Retinal pigment epithelial cell (primary cell): ENCODE measurements around the gene CRX.
"Not testable (repeated sequence)": the region's sequence is repeated elsewhere in the genome, so short reads cannot be mapped to it uniquely, and the experiment has no call there.

ENCODE experiments used
- DNase-seq: peaks from one replicate; pipeline ENCODE4 v3.0.0-alpha.2; 2010; ENCODE audit warnings: low read depth
- H3K4me3 ChIP-seq: 2 replicates; pipeline ENCODE4 v1.5.1; 2011; ENCODE audit warnings: mild to moderate bottlenecking, low read length, control low read depth, moderate library complexity
- CTCF ChIP-seq: conservative IDR thresholded peaks from 2 replicates; pipeline ENCODE4 v1.5.1; 2011; ENCODE audit warnings: low read depth, low read length, control low read depth, inconsistent platforms

The CRX gene

GRCh38 chr19:47865166-47865565 lies 43.4 kb downstream of the CRX start:
- no peak for DNase-seq
- no peak overlapping the region for H3K4me3 ChIP-seq
- no peak for TF ChIP-seq CTCF

- no peak for DNase-seq
- H3K4me3 ChIP-seq: no peak overlapping the region
- TF ChIP-seq CTCF: no peak
These were observed 57.2 kb downstream of the CRX start for GRCh38 chr19:47878906-47879305.

DNA sequence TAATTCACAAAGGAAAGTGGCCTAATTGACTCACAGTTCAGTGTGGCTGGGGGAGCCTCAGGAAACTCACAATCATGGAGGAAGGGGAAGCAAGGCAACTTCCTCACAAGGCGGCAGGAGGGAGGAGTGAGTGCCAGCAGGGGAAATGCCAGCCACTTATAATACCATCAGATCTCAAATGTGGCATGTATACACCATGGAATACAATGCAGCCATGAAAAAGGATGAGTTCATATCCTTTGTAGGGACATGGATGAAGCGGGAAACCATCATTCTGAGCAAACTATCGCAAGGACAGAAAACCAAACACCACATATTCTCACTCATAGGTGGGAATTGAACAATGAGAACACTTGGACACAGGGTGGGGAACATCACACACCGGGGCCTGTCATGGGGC lies 57.6 kb downstream of the CRX start:
- H3K4me3 ChIP-seq, DNase-seq: not testable (repeated sequence)

GRCh38 chr19:47881757-47882156 lies 60.0 kb downstream of the CRX start:
- H3K4me3 ChIP-seq: no peak overlapping the region
- DNase-seq: no peak

DNA sequence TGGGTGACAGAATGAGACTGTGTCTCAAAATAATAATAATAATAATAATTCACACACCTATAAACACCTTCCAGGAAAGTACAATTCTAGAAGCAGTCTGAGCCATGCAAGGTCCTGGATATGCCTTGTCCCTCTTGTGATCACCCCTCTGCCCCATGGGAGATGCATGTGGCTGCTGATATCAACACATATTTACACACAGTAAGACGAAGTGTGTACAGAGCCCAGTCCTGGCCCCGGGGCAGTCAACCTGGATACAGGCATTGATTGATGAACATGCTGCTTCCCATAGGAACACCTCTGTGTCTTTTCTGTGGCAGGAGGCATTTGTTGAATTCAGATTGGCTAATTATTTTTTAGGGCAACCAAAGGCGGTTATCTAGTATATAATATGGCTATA lies 61.2 kb downstream of the CRX start:
- no peak for TF ChIP-seq CTCF
- DNase-seq: no peak
- no peak overlapping the region for H3K4me3 ChIP-seq

More at GRCh38 chr19:47881757-47882156, 60.0 kb downstream of the CRX start:
- no peak for TF ChIP-seq CTCF

DNA sequence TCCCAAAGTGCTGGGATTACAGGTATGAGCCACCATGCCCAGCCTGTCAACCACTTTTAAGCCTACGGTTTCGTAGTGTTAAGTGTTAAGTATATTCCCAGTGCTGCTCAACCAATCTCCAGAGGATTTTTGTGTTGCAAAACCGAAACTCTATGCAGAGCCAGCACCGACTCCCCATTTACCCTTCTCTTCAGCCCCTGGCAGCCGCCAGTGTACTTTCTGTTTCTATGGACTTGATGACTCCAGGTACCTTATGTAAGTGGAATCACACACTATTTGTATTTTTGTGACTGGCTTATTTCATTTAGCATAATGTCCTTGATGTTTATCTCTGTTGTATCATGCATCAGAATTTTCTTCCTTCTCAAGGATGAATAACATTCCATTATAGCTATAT lies 63.3 kb downstream of the CRX start:
- TF ChIP-seq CTCF: no peak
- DNase-seq: no peak
- H3K4me3 ChIP-seq: no peak overlapping the region

DNA sequence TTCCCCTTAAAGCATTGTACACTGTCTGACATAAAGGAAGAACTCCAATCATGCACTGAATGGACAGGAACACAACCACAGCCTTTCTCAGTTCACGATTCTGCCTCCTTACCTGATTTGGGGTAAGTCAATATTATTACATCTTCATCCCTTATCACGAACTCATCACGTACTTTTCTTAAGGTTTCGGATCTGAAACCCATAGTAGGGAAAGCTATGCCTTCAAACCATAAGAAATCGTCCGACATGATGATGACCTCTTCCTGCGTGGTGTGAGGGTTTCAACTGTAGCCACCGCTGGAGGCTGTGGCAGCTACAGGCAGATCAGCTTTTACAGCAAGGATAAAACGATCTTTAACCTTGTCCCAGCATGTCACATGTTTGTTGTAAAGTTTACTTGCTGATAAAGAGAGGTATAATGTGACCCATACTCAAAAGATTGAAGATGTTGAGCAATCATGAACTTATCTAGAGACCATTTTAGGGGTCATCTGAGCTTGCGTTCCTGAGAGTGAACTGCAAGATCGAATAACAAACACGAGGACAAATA lies 64.3 kb downstream of the CRX start, which contains the start of gene SULT2A1:
TSS of gene SULT2A1 (minus strand) at position 306 of the 550 bp plus-strand sequence. CDS start at position 248, 58 bp downstream.
- no peak for TF ChIP-seq CTCF
- no peak within 1 kb of the TSS for H3K4me3 ChIP-seq
- DNase-seq: no peak
